ENCODE results near the gene ATP2B2.

Gene ATP2B2

GRCh38 chr3:10378742-10379141 lies 126.6 kb downstream of the ATP2B2 start:
- DNase-seq = no peak

DNA sequence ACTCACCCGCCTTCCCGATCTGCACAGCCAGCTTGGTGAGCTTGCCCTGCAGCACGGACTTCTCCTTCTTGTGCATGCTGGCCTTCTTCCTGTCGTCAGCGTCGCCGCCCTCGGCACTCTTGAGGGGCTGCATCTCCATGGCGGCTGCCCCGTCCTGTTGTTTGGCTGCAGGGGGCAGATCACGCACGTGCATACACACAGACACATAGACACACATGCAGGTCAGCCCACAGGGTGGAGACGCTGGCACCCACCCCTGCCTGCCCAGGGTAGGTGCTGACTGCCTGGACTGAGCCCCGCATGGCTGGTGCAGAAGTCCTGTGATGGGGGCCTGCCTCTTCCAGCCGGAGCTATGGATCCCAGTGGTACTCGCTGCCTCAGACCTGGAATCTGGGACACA lies 127.1 kb downstream of the ATP2B2 start:
- no peak for DNase-seq

- DNase-seq = no peak
These were observed 128.1 kb downstream of the ATP2B2 start for GRCh38 chr3:10377148-10377725.

DNA sequence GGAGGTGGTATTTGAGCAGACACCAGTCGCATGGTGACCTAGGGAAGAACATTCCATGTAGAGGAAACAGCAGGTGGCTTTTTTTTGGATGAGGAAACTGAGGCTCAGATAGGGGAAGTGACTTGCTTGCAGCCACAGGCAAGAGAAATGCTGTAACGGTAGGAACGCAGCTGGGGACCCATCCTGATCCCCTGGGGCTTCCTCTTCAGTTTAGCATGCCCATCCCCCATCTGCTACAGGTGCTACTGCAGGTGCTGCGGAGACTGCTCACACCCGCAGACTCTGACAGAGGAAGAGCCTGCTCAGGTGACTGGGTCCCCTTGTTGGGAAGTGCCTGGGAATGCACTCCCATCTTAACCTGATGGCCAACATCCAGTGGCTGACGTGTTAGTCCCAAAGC lies 129.0 kb downstream of the ATP2B2 start:
- DNase-seq = peak; percentile 33

GRCh38 chr3:10375296-10376053 lies 129.9 kb downstream of the ATP2B2 start:
- no peak for DNase-seq

DNA sequence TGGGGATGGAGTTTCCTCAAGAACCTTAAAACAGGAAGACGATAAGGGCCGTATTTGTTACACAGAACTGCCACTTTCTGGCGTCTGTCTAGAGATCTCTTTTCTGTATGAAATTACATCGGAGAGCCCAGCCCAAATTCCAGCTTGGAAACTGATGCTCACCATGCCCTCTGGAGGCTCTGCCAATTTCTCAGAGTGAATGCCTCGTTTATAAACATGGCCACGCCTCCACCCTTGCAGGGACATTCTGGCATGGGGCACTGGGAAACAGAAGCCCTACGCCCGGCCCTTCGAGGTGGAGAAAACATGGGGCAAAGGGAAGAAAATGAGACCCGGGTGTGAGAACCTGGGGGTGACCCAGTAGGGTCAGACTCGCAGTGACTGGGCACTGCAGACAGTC lies 131.1 kb downstream of the ATP2B2 start:
- no peak for DNase-seq

GRCh38 chr3:10373686-10374261 lies 131.6 kb downstream of the ATP2B2 start:
- no peak for DNase-seq

DNA sequence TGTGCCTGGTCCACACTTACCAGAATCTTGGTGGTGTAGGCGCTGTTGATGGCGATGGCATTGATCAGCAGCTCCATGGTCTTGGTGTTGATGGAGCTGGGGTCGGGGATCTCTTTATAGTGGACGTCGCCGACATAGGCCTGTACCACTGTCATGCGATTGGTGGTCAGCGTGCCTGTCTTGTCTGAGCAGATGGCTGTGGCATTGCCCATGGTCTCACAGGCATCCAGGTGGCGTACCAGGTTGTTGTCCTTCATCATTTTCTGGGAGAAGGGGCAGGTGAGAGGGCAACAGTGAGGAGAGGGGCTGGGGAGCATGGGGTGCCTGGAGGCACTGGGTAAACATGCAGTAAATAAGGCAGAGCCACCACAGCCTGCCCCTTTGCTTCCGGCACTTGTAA lies 133.6 kb downstream of the ATP2B2 start:
- no peak for DNase-seq

GRCh38 chr3:10371167-10371566 lies 134.2 kb downstream of the ATP2B2 start:
- DNase-seq = no peak

DNA sequence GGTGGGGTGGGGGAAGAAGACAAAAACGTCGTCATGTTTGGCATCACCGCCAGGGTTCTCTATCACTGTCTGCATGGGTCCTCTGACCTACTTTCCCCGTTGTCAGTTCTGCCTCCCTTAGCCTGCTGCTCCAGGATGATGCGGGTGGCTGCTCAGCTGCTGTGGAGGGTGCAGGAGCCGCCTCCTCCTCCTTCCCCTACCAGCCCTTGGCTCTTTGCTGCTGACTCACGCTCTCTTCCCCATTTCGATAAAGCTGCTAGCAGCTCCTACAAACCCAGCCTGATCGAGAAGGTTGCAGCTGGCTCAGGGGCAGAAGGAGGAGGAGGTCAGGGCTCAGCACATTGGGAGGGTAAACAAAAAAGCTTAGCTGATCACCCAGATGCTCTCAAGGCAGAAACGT lies 135.0 kb downstream of the ATP2B2 start:
- DNase-seq = no peak

GRCh38 chr3:10368512-10368911 lies 136.9 kb downstream of the ATP2B2 start:
- no peak for DNase-seq

DNA sequence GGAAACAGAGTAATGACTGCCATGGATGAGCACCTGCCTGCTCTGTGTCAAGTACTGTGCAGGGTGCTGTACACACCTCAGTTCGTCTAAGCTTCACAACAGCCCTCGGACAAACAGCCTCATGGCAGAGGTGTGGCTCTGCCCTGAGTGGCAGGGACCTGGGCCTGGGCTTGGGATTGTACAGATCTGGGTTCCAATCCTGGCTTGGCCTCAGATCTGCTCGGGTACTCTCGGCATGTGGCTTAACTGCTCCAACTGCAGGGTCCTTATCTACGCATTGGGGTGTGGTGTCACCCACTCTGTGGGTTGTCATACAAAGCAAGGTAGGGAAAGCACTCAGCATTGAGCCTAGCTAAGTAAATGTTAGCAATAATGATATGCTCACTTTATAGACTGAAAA lies 137.9 kb downstream of the ATP2B2 start:
- DNase-seq = no peak

DNA sequence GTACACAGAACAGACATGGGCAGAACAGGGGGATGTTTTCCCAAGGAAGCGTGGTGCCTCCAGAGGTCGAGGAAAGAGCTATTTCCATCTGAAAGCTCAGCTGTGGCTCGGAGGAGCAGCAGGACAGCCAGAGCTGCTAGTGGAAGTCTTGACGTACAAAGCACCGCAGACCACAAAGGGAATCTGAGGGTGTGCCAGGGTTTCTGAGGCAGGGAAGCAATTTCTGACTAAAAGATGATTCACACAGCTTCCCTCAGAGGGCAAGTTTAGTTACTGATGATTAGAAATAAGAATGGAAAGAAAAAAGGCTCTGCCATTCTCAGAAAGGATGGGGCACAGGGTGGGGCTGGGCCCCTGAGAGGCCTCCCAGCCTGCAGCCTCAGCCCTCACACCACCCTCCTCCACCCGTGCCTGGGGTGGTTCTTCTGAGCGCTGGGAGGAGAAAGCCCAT lies 138.7 kb downstream of the ATP2B2 start:
- no peak for DNase-seq

DNA sequence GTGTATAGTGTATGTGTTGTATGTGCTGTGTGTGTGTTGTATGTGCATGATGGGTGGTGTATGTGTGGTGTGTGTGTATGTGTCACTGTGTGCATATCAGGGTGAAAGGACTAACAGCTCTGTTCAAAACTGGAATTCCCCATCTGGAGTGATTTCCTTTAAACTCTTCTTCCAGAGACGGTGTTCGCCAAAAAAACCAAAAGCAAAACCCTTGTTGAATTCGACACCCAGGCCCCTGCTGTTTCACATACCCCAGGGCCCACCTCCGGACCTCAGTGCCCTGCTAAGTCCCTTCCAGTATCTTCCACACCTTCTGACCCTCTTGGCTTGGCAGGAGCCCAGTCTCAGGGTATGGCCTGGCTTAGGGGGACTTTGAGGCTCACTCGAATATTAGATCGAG lies 139.6 kb downstream of the ATP2B2 start:
- DNase-seq = no peak

DNA sequence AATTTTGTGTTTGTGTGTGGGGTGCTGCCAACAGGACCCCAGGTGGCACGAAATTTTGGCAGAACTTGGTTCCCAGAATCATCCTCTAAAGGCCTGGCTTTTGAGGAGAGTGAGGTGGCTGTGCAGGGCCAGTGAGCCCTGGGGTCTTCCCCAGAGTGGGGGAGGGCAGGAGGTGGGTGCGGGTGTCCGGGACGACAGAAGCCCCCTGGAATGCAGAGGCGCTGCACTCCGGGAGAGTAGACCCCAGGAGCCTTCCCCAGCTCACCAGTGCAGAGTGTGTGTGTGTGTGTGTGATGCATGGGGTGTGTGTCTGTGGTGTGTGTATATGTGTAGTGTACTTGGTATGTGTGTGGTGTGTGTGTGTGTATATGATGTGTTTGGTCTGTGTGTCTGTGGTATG lies 140.1 kb downstream of the ATP2B2 start:
- no peak for DNase-seq

GRCh38 chr3:10364806-10365205 lies 140.6 kb downstream of the ATP2B2 start:
- DNase-seq = no peak

DNA sequence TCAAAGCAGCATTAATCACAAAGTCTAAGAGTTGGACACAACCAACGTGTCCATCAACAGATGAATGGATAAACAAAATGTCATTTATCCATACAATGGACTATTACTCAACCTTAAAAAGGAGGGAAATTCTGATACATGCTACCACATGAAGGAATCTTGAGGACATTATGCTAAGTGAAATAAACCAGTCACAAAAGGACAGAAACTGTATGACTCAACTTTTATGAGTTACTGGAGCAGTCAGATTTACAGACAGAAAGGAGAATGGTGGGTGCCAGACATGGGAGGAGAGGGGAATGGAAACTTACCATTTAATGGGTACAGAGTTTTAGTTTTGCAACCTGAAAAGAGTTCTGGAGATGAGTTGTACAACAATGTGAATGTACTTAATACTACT lies 141.5 kb downstream of the ATP2B2 start:
- DNase-seq = no peak

DNA sequence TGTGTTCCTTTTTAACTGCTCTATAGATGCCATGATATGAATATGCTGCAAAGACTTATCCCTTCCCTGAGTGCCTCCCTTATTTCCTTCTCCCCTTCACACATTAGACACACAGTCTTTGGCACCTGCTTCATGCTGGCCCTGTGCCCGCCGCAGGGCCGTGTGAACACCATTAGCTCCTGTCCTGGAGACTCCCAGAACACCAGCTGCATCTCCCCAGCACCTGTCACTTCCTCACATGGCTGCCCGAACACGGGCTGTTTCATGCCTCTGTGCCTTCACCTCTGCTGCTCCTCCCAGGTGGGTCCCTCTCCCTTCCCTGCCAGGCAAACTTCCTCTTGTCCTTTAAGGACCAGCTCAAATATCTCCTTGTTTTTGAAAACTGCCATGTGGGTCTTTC lies 144.0 kb downstream of the ATP2B2 start:
- DNase-seq = peak; percentile 68

DNA sequence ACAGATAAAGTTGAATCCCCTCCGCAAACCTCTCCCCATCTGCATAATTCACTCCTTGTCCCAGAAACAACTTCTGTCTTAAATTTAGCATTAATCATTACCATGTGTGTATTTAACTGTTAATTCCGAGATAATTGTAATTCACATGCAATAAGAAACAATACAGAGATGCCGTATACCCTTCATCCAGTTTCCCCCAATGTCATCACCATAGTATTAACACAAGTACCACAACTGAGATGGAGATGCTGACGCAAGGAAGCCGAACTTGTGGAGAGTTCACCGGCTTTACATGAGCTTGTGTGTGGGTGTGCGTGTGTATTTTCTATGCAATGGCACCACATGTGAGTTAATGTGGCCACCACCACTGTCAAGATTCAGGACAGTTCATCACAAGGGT lies 144.9 kb downstream of the ATP2B2 start:
- no peak for DNase-seq

DNA sequence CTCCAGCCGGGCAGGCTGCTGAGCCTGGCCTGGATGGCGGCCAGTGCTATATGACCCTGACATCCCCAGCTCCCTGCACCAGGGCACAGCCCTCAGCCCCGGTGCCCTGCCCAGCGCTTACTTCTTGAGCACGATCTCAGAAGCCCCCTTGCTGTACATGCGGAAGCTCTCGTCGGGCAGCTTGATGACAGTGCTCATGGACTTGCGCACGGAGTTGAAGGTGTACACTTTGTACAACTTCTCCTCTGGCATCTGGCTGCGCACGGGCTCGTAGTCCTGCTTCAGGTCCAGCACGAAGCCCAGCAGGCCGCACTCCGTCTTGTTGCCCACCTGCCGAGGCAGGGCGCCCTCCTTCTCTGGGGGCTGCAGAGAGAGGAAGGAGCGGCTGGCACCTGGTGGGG lies 145.6 kb downstream of the ATP2B2 start:
- no peak for DNase-seq

- no peak for DNase-seq
These were observed 146.9 kb downstream of the ATP2B2 start for GRCh38 chr3:10358309-10358980.

DNA sequence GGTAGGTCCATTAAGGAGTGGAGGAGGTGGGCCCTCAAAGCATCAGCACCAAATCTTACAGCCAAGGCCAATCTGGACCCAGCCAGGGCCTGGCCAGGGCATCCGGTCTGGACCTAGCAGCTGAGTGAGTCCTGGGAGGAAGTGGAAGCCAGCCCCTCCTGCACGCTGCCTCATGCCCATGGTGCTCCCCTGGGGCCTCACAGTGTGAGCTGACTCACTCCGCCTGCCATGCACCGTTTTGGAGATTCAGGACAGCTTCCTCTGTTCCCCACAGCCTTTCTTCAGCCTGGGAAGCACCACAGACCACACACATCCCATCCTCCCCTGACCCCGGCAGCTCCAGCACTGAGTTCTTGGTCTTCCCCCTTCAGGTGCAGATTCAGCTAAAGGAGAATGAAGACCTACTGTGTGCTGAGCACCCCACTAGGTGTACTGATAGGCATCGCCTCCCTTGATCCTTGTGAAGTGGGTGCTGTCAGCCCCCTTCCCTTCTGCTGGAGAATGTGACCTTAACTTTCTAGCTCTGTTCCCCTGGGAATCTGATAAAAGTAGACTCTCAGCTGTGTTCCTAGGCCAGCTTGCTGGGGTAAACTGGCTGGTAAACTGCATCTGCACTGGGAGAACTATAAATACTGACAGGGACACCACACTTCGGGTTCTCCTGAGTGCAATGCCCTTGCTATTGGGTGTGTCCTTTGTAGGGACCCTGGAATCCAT lies 147.6 kb downstream of the ATP2B2 start:
- DNase-seq = no peak

GRCh38 chr3:10357095-10357494 lies 148.3 kb downstream of the ATP2B2 start:
- DNase-seq = no peak

Data from NCI-H2171 (cell line).